ENCODE measurements around the gene VAV1.

- no peak for TF ChIP-seq CTCF (IDR thresholded peaks at IDR 0.05)
- no peak for TF ChIP-seq SIN3A (IDR thresholded peaks at IDR 0.05; ENCODE audit: borderline replicate concordance, insufficient read depth, low read depth, low read length)
Measured at GRCh38 chr19:6853868-6854267, 81.4 kb downstream of the VAV1 start.
